Thoracic aorta (tissue), 2 donors: ENCODE measurements around the gene TGFBR1. TPM values are rescaled to one million over a fixed set of nuclear protein-coding genes. Genes with fewer than 3 reads are reported as not detected.

Experiments used
- ATAC-seq: fragments of 150-250 bp; one replicate; pipeline ENCODE4 v1.8.0; 2017; ENCODE audit warnings: low read depth; ENCODE audit not compliant: insufficient number of reproducible peaks, low FRiP score
- DNase-seq: peaks from one replicate; pipeline ENCODE4 v3.0.0-alpha.2; 2020; ENCODE audit warnings: low spot score
- H3K27ac ChIP-seq, 2 donors: fragments of 200-600 bp; sonication (generic); 1 replicate in 1 of 2; 2 replicates in 1 of 2; pipeline ENCODE4 v1.5.1; 2016; ENCODE audit warnings: mild to moderate bottlenecking in 2 of 2, moderate library complexity in 2 of 2
- H3K27me3 ChIP-seq: fragments of 200-600 bp; sonication (generic); replicated peaks from 2 replicates; pipeline ENCODE4 v1.6.0; 2016; ENCODE audit warnings: mild to moderate bottlenecking; ENCODE audit not compliant: insufficient read depth
- H3K36me3 ChIP-seq: fragments of 200-600 bp; sonication (generic); one replicate; pipeline ENCODE4 v1.5.1; 2016
- H3K4me1 ChIP-seq, 2 donors: fragments of 200-600 bp; sonication (generic); 1 replicate in 1 of 2; 2 replicates in 1 of 2; pipeline versions ENCODE4 v1.5.1 to v1.6.0; 2016; ENCODE audit warnings: low read depth in 2 of 2, mild to moderate bottlenecking in 1 of 2; ENCODE audit not compliant: control insufficient read depth in 1 of 2
- H3K4me3 ChIP-seq: fragments of 200-600 bp; sonication (generic); 2 replicates; pipeline ENCODE4 v1.5.1; 2016; ENCODE audit warnings: mild to moderate bottlenecking
- H3K9me3 ChIP-seq: fragments of 200-600 bp; sonication (generic); 2 replicates; pipeline ENCODE4 v1.5.1; 2016
- CTCF ChIP-seq: fragments of 200-600 bp; sonication (generic); IDR thresholded peaks from one replicate; pipeline ENCODE4 v1.5.1; 2019; ENCODE audit warnings: antibody characterized with exemption
- total RNA-seq, 2 donors: library from RNA; depleted of rRNA; stranded (reverse); fragments of >200 nt; gene quantifications; one replicate each; pipeline versions ENCODE4 v1.1.0 to v1.2.3, GENCODE V29; 2016

Gene TGFBR1
- total RNA-seq, 2 donors from 2014 or later: 76.8 to 87.2 TPM

GRCh38 chr9:99129091-99129490 is 24.2 kb downstream of the TGFBR1 start:
- no peak for TF ChIP-seq CTCF
- no peaks in the 10 kb centered on the region for H3K9me3 ChIP-seq

DNA sequence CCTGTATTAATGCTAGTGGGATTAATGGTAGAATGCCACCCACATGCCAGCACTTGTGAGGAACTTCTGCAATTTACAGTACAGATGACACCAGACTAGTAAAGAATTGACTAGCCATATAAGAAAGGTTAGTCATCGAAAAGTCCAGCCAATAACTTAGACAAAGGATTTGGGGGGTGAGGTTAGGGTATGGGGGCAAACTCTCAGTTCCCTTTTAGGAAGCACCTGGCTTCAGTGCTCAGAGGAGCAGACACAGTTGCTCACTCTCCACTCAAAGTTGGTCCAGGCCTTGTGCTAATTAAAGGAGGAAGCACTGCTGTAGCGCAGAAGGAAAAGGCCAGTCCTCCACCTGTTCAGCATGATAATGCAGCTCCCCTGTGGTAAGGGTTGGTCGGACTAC is 25.2 kb downstream of the TGFBR1 start:
- DNase-seq (no peak), ATAC-seq (no peak)
- TF ChIP-seq CTCF: no peak
- no peaks in the 10 kb centered on the region for H3K36me3 ChIP-seq
- H3K9me3 ChIP-seq: no peaks in the 10 kb centered on the region
- no peaks in the 10 kb centered on the region for H3K27me3 ChIP-seq
- H3K4me3 ChIP-seq: no peak overlapping the region
- peaks cover 16 to 31% of the 10 kb centered on the region in 2 donors for H3K4me1 ChIP-seq
- no peak overlapping the region for H3K27ac ChIP-seq

More at GRCh38 chr9:99129091-99129490, 24.2 kb downstream of the TGFBR1 start:
- no peak for DNase-seq
- no peak overlapping the region for H3K4me3 ChIP-seq
- no peaks in the 10 kb centered on the region for H3K36me3 ChIP-seq
- ATAC-seq: no peak
- no peak overlapping the region for H3K27ac ChIP-seq
- H3K4me1 ChIP-seq: peaks cover 13 to 24% of the 10 kb centered on the region in 2 donors
- H3K27me3 ChIP-seq: no peaks in the 10 kb centered on the region

GRCh38 chr9:99133145-99133544 is 28.2 kb downstream of the TGFBR1 start:
- no peak overlapping the region for H3K27ac ChIP-seq

GRCh38 chr9:99134893-99135341 is 30.0 kb downstream of the TGFBR1 start:
- H3K4me3 ChIP-seq: no peak overlapping the region
- no peak for TF ChIP-seq CTCF
- peaks cover 5 to 25% of the 10 kb centered on the region in 2 donors for H3K4me1 ChIP-seq
- ATAC-seq (no peak), DNase-seq (no peak)
- no peaks in the 10 kb centered on the region for H3K9me3 ChIP-seq
- H3K27me3 ChIP-seq: no peaks in the 10 kb centered on the region
- no peak overlapping the region for H3K27ac ChIP-seq
- peaks cover 3% of the 10 kb centered on the region for H3K36me3 ChIP-seq

More at GRCh38 chr9:99133145-99133544, 28.2 kb downstream of the TGFBR1 start:
- TF ChIP-seq CTCF: no peak
- H3K36me3 ChIP-seq: no peaks in the 10 kb centered on the region
- DNase-seq (no peak), ATAC-seq (no peak)
- no peaks in the 10 kb centered on the region for H3K27me3 ChIP-seq
- no peaks in the 10 kb centered on the region for H3K9me3 ChIP-seq
- H3K4me1 ChIP-seq: peaks cover 9 to 31% of the 10 kb centered on the region in 2 donors
- H3K4me3 ChIP-seq: no peak overlapping the region

DNA sequence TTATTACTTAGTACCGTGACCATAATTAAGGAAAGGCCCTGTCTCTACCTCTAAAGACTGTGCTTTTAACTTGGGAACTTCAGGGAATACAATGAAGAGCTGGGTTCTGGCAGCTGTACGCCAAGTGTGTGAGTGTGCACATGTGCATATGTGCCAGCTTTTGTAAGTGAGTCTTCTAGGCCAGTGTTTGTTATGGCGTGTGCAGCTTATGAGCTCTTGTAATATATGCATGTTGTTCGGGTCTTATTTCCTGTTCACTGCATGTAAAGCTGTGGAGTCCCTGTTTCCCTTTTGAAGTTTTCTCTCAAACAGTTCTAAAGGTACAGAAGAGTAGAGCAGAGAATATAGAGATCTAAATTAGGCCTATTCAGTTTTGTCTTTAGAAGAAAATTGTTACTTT is 30.5 kb downstream of the TGFBR1 start:
- Histone ChIP-seq H3K4me3 (no peak overlapping the region), H3K9me3 (no peaks in the 10 kb centered on the region), H3K27ac (no peak overlapping the region), H3K4me1 (peaks cover 5 to 30% of the 10 kb centered on the region in 2 donors), H3K27me3 (no peaks in the 10 kb centered on the region), H3K36me3 (peaks cover 5% of the 10 kb centered on the region)
- TF ChIP-seq CTCF: no peak
- DNase-seq: no peak
- ATAC-seq: no peak
